Activated CD8-positive, alpha-beta memory T cell treated with anti-CD3 and anti-CD28 coated beads for 24 hours (primary cell): ENCODE results near the gene PDE4B.

Experiments used
- DNase-seq: peaks from one replicate; pipeline ENCODE4 v3.0.0-alpha.2; 2020

PDE4B gene

DNA sequence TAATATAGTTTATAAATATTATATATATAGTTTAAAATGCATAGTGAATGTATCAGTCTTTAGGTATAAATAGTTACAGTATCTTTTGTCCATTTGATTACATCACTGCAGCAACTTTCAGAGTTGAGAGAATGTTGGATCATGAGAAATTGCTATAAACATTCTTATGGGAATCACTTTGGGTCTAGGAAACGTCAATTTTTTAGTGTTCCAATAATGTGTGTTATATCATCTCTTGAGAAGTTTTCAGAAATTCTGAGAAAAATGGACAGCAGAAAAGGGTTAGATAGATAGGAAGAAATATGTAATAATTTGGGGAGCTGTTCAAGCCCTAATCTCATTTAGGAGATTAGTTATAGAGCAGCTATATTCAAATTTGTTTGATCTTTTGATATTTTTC lies 556.1 kb downstream of the PDE4B start:
- no peak for DNase-seq

GRCh38 chr1:66349242-66349641 lies 556.5 kb downstream of the PDE4B start:
- DNase-seq, result no peak

DNA sequence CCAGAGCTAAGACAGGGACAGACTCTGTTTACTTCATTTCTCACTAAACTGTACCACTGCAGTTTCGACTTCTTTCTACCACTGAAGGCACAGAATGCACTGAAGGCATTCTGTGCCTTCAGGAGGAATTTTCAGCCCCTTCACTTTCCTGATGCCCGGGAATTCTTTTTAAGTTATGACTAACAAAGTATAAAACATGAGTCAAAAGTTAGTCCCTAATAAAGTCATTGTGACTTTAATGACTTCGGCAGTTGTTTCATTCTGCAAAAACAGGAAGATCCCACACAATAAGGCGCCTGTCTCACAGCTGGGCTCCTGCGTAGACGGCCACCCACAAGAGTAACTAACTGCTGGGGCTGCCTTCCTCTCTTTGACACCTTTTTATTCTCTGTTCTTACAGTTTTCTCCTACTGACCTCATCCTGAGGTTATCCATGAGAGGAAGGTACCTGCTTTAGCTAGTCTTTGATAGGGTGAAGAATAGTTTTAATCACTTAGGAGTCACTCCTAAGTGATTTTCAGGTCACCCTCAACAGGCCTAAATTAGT lies 557.4 kb downstream of the PDE4B start:
- peak; percentile 70 for DNase-seq

- no peak for DNase-seq
These were observed 558.8 kb downstream of the PDE4B start for GRCh38 chr1:66351478-66351877.

DNA sequence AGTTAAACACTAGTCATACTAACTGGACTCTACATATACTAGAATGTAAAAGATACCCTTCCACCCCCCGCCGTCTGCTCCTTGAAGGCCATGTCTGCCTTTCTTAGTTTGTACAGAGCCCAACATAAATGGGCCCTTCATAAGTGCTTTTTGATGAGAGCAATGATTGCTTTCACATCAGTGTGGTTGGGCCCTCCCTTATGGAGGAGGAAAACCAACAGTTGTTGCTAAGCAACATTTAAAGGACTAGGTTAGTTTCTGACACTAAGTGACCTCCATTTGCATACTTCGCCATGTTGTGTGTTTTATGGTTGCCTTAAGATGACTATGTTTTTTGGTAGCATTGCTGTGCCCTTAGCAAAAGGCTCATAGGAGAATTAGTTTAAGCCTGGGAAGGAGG lies 559.2 kb downstream of the PDE4B start:
- DNase-seq, result no peak

GRCh38 chr1:66352792-66353191 lies 560.1 kb downstream of the PDE4B start:
- DNase-seq, result no peak

DNA sequence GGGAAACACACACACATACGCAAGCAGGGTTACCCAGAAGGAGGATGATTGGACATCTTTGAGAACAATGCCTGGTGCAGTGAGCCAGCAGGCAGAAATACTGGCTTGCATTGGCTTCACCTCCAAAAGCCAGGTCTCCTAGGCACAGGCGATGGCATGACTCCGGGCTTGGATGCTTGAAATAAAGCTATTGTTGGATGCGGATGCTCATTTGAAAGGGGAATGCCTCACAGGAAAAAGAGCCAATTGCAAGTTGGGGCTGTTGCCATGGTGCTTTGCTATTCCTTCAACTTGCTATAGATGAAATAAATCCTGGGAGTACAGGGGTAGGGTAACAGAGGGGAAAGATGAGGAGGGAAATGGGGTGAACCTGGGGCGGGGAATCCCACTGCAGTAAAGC lies 560.6 kb downstream of the PDE4B start:
- no peak for DNase-seq

DNA sequence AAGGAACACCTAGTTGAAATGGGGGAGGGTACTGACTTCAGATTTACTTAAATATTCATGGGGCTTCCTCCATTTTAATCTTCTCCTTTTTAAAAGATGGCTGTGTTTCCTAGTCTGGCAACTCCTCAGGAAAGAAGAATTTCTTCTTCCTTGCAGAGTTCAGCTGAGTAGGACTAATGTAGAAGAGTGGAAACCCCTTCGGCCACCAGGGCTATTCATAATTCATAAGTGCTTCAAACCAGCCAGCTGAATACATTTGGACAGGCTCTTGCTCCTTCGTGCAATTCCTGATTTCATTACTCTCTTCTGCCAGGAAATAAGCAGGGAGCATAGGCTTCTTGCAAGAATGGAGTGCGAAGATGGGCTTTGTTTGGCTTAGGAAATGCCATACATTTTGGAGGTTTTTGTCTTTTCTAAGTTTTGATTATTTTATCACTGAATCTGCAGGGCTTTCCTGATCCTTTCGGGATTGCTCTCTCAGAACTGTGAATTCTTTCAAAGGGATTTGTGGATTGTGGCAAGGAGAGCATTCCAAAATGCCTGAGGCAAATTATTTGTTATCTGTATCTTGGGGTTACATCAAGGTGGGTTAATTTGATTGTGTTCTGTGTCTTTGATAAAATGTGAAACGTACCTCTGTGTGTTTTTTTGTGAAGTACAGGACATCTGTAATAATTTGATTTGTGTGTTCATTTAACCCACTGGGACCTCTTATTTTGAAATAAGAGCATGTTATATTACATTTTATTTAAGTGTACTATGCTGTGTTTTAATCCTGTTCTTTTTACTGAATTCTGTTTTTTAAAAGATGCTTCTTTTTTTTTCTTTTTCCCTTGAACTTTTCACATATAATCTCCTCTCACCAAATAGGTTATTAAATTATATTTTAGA lies 561.9 kb downstream of the PDE4B start:
- DNase-seq, result no peak

GRCh38 chr1:66355756-66356155 lies 563.1 kb downstream of the PDE4B start:
- DNase-seq, result no peak

DNA sequence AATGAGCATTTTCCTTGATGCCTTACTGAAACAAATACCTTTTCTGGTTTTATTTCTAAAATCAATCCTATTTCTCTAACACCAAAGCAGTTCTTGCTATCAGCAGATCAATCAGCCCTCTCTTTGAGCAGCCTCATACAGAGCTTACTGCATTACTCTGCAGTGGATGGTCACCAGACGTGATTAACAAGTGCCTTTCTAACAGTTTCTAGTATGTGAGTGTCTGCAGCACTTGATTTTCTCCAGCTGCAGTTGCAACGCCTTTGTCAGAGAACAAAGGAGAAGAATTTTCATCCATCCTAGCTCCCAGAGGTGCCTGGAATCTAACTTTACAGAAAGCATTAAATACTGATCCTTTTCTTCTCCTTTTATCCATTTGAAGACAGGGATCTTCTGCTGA lies 563.9 kb downstream of the PDE4B start:
- DNase-seq, result no peak

DNA sequence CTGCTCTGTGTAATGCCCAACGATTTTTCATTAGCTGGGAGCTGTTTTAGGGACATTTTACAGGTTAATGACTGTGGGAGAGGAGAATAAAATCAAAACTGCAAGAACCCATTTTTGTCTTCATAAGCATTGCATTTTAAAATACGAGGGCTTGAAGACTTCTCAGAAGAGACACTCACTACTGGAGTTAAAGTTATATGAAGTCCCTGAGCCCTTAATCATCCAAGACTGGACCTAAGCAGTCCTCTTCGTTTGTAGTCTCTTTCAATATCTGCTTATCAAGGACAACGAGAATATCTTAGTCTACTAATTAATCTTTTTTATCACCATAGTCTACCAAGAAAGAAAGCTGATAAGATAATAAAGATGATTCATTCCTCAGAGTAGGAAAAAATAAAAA lies 564.3 kb downstream of the PDE4B start:
- DNase-seq, result no peak

DNA sequence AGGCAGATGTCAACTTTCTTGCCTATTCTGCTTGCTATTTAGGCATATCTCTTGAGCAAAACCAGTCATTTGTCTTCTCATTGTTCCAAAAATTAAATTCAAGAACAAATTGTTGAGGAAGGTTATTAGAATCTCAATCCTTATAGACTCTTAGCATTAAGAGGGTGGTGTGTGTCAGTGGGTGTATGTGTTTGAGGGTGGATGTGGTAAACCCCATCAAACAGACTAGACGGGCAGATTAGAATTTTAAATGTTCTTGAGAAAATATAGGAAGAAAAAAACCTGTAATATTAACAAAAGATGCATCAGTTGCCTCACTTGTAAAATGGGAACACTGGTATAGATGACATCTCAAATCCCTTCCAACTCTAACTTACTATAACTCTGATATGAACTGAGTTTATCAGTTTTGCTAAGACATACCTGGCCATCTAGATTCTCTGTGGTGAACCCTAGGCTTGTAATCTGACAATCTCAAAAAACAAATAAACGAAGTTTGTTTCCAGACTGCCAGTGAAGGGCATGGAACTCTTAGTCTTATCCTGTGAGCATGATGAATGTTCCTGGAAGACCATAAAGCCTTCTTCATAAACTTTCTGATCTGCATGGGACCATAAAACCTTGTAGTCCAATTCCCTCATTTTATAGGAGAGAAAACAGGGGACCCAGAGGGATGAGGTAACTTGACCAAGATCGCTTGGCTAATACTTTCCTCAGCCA lies 564.9 kb downstream of the PDE4B start:
- DNase-seq, result no peak

DNA sequence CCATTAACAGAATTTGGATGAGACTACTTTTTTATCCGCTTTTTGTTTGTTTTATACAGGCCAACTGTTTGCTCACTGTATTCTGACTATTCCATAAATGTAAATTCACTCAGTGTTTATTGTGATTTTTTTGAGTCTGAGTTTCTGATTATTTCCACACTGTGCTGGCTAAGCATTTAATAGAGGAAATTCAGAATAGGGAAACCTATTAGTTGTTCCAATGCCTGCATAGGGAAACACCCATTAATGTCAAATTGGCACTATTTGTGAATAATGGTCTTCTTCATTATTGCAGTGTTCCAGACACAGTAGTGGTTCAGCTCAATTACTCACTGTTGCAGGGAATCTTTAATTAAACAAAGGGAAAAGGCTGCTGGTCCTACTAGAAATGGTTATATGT lies 566.6 kb downstream of the PDE4B start:
- no peak for DNase-seq

- DNase-seq, result no peak
These were observed 567.1 kb downstream of the PDE4B start for GRCh38 chr1:66359815-66360214.

GRCh38 chr1:66360285-66360724 lies 567.6 kb downstream of the PDE4B start:
- no peak for DNase-seq

GRCh38 chr1:66364578-66365391 lies 572.1 kb downstream of the PDE4B start:
- no peak for DNase-seq

- DNase-seq, result no peak
These were observed 572.9 kb downstream of the PDE4B start for GRCh38 chr1:66365635-66366034.

- DNase-seq, result no peak
These were observed 573.9 kb downstream of the PDE4B start for GRCh38 chr1:66366634-66367033.

DNA sequence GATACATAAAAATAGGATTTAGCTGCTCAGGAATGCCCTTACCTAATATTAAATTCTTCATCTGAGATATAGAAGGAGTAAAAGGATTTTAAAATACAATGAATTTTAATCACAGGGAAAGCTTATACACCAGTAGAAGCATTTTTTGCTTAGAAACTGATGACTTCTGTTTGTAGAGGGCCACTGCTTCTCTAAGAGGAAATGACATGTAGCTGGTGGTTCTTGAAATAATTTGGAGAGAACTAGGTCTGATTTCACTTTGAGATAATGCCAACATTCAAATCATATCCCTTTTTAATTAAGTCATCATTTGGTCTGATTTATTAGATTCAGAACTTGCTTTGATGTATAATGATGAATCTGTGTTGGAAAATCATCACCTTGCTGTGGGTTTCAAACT lies 574.7 kb downstream of the PDE4B start:
- DNase-seq, result no peak

DNA sequence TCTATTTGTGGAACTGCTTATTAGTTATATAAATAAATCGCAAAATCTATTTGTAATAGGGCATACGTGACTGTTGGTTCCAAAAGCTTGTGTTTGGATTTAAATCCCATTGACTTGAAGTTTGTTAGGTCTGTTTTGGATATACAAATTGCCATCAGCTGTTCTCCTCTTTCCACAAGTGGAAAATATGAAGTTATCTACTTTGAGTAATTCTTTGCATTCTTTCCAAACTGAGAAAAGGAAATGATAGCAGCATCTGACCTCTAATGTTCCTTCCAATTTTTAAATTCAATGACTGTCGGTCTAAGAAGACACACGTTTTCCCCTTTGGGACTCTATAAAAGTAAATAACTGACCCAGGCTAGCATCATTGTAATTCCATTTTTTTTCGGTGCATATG lies 575.6 kb downstream of the PDE4B start:
- DNase-seq, result no peak

DNA sequence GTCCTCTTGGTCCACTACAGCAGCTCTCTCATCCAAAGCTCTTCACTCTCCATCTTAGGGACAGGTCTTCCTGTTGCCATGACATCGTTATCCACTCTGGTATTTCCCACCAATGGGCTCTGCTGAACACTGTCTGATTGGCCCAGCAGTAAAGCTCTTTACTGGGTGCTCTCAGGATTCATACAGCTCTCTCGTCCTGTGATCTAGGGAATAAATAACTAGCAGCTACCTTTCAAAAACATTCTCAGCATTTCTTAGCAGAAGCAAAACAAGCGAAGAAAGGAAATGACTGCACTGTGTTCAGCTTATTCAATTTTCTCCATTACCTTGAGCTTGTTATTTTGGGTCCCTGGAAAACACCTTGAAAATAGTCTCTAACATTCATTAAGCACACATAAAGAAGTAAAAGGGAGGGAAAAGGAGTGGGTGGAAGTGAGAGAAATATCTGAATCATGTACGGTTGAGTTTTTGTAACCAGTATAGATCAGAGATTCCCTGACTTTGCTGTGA lies 577.8 kb downstream of the PDE4B start:
- no peak for DNase-seq

DNA sequence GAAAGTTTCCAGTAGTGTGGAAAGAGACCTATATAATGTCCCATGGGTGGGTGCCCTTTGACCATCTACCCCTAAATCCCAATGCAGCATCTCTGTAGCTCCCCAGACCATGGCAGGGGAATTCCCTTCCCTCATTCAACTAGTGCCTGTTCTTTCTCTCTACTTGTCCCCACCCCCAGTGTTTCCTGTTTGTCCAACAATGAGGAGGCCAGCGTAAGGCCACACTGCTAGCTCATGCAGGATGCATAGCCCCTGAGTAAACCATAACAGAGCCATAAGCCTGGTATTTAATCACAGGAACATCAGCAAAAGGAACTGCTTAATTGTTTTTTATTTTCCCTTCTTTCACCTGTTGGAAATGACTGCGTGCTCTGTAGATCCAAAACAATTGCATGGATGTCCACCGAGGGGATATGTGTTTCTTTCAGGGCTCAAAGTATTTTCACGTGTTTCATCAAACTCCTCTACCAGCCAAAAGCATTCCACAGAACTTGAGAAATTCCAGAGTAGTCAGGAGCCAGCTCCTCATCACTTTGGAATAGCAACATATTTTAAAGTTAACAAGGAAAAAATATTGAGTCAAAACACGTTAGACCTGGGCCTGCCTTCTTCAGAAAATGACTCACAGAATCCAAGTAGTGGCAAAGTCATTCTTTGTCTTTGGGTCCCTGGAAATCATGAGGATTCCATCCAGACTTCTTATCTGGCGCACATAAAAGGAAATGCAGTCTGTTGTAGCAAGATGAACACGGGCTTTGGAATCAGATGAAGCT lies 578.7 kb downstream of the PDE4B start:
- DNase-seq, result no peak
